Spleen (tissue), 11 donors: Measurements from ENCODE around the gene PLCB4. TPM values are rescaled to one million over a fixed set of nuclear protein-coding genes. Genes with fewer than 3 reads are reported as not detected.

Source experiments
- DNase-seq: peaks from one replicate; pipeline ENCODE4 v3.0.0-alpha.2; 2020
- H3K27ac ChIP-seq, 8 donors: fragments of 200-600 bp; sonication (generic) in 7 of 8; 1 replicate in 4 of 8; 2 replicates in 4 of 8; pipeline versions ENCODE4 v1.5.0 to v1.8.0; 2016 to 2021; ENCODE audit warnings: inconsistent platforms in 4 of 8, mild to moderate bottlenecking in 4 of 8, moderate library complexity in 1 of 8
- H3K27me3 ChIP-seq, 7 donors: fragments of 200-600 bp; sonication (generic) in 6 of 7; replicated peaks in 1 of 7; 1 replicate in 4 of 7; 2 replicates in 3 of 7; pipeline versions ENCODE4 v1.5.0 to v1.8.0; 2016 to 2021; ENCODE audit warnings: inconsistent platforms in 3 of 7, mild to moderate bottlenecking in 1 of 7
- H3K36me3 ChIP-seq, 6 donors: fragments of 200-600 bp; sonication (generic) in 5 of 6; 1 replicate in 4 of 6; 2 replicates in 2 of 6; pipeline versions ENCODE4 v1.5.0 to v1.8.0; 2016 to 2021; ENCODE audit warnings: inconsistent platforms in 2 of 6
- H3K4me1 ChIP-seq, 6 donors: fragments of 200-600 bp; sonication (generic) in 5 of 6; 1 replicate in 3 of 6; 2 replicates in 3 of 6; pipeline versions ENCODE4 v1.5.0 to v1.8.0; 2016 to 2021; ENCODE audit warnings: inconsistent platforms in 3 of 6
- H3K4me3 ChIP-seq, 8 donors: fragments of 200-600 bp; sonication (generic) in 7 of 8; 1 replicate in 4 of 8; 2 replicates in 4 of 8; pipeline versions ENCODE4 v1.5.0 to v1.8.0; 2016 to 2021; ENCODE audit warnings: inconsistent platforms in 4 of 8, mild to moderate bottlenecking in 4 of 8, moderate library complexity in 2 of 8
- H3K9me3 ChIP-seq, 8 donors: fragments of 200-600 bp; sonication (generic) in 7 of 8; 1 replicate in 4 of 8; 2 replicates in 4 of 8; pipeline versions ENCODE4 v1.5.0 to v1.8.0; 2016 to 2021; ENCODE audit warnings: inconsistent platforms in 4 of 8
- CTCF ChIP-seq, 11 experiments: fragments of 200-600 bp in 7 of 11; fragments of 450-650 bp in 4 of 11; sonication (generic) in 4 of 11; IDR thresholded peaks in 8 of 11; conservative IDR thresholded peaks in 3 of 11; 1 replicate in 7 of 11; 2 replicates in 4 of 11; pipeline versions ENCODE4 v1.4.0 to v1.8.0; 2016 to 2021; ENCODE audit warnings: antibody characterized with exemption in 11 of 11, inconsistent platforms in 4 of 11, mild to moderate bottlenecking in 1 of 11
- POLR2A ChIP-seq, 3 donors: fragments of 450-650 bp; IDR thresholded peaks; one replicate each; pipeline ENCODE4 v1.5.1; 2017; ENCODE audit warnings: antibody characterized with exemption in 3 of 3, mild to moderate bottlenecking in 1 of 3
- POLR2AphosphoS5 ChIP-seq, 3 donors: sonication (generic); formaldehyde crosslinking; IDR thresholded peaks; one replicate each; pipeline ENCODE4 v1.5.1; 2017; ENCODE audit warnings: antibody characterized with exemption in 3 of 3
- WGBS, 5 donors: extraction: QIAGEN DNeasy Blood & Tissue Kit in 3 of 5; methylation state at CpG; one replicate each; pipeline versions ENCODE4 v1.1.5 to v1.1.7; 2013 to 2018; 5-methylcytosine and 5-hydroxymethylcytosine counted together
- intact Hi-C: fragments of 100-400 bp; cut with DNase I; formaldehyde crosslinking; loops from one replicate; pipeline ENCODE4 v1.15.0; 2023; ENCODE audit warnings: low total_unique reads
- polyA plus RNA-seq, 3 donors: library from polyadenylated mRNA; stranded (reverse); fragments of 200-250 nt; gene quantifications; one replicate each; pipeline ENCODE4 v1.2.1, GENCODE V29; 2013
- total RNA-seq, 7 donors: library from RNA; depleted of rRNA in 3 of 7; stranded (reverse); fragments of >200 nt in 3 of 7; fragmentation: NEBNext Ultra II Directional in 4 of 7; extraction: Animal tissue kit (Norgen Biotek cat#: 25700) in 4 of 7; gene quantifications; one replicate each; pipeline versions ENCODE4 v1.1.0 to v1.2.1, GENCODE V29; 2016 to 2021
- donor health status: healthy with polysubstance abuse.
- donor health status: DM: no; HTN: no; CAD: no; lungs with moderate emphysema.
- donor health status: DM: no; HTN: no; CAD: no.
- donor health status: Bipolar disorder and iron deficiency.
- donor health status: healthy.
- donor health status: DM: no; HTN: no; CAD: no.
- donor health status: DM: yes; HTN: yes; CAD: no.

The PLCB4 gene
- total and polyA plus RNA-seq, 10 donors: 0.43 to 4.9 (median 1.6) TPM

GRCh38 chr20:9200196-9200595 is 131.3 kb downstream of the PLCB4 start:
- Histone ChIP-seq H3K27me3 (no peaks in the 10 kb centered on the region), H3K27ac (no peak overlapping the region), H3K4me1 (no peaks in the 10 kb centered on the region), H3K36me3 (no peaks in the 10 kb centered on the region), H3K9me3 (no peaks in the 10 kb centered on the region), H3K4me3 (no peak overlapping the region)
- no peak for DNase-seq
- TF ChIP-seq CTCF (IDR thresholded peaks at IDR 0.05 in 8 of 11, conservative IDR thresholded peaks at IDR 0.05 in 3 of 11): no peak
- TF ChIP-seq POLR2A (IDR thresholded peaks at IDR 0.05): no peak
- no peak for TF ChIP-seq POLR2AphosphoS5 (IDR thresholded peaks at IDR 0.05)
- intact Hi-C loops: no loop called here
- WGBS, 5 donors: 67 to 89% (median 77%) methylated on average over 5 of the region's 5 CpGs

- Histone ChIP-seq H3K4me3 (no peak overlapping the region), H3K36me3 (no peaks in the 10 kb centered on the region), H3K27me3 (no peaks in the 10 kb centered on the region), H3K4me1 (no peaks in the 10 kb centered on the region), H3K9me3 (no peaks in the 10 kb centered on the region), H3K27ac (no peak overlapping the region)
- intact Hi-C loops: no loop called here
- TF ChIP-seq POLR2A (IDR thresholded peaks at IDR 0.05) (no peak), CTCF (IDR thresholded peaks at IDR 0.05 in 8 of 11, conservative IDR thresholded peaks at IDR 0.05 in 3 of 11) (no peak), POLR2AphosphoS5 (IDR thresholded peaks at IDR 0.05) (no peak)
- 57 to 86% (median 79%) methylated on average over 1 of the region's 1 CpG for WGBS, 5 donors
- DNase-seq: no peak
Observed at GRCh38 chr20:9200620-9201019, 131.7 kb downstream of the PLCB4 start.

- TF ChIP-seq CTCF (IDR thresholded peaks at IDR 0.05 in 8 of 11, conservative IDR thresholded peaks at IDR 0.05 in 3 of 11): no peak
- TF ChIP-seq POLR2A (IDR thresholded peaks at IDR 0.05): no peak
- no peak for TF ChIP-seq POLR2AphosphoS5 (IDR thresholded peaks at IDR 0.05)
- no peak overlapping the region for H3K4me3 ChIP-seq
- no peaks in the 10 kb centered on the region for H3K4me1 ChIP-seq
- 54 to 66% (median 59%) methylated on average over 3 of the region's 3 CpGs for WGBS, 5 donors
- no peaks in the 10 kb centered on the region for H3K9me3 ChIP-seq
- no peak overlapping the region for H3K27ac ChIP-seq
- H3K36me3 ChIP-seq: no peaks in the 10 kb centered on the region
- H3K27me3 ChIP-seq: no peaks in the 10 kb centered on the region
- no peak for DNase-seq
- intact Hi-C loops: no loop called here
Observed at GRCh38 chr20:9202420-9203080, 133.7 kb downstream of the PLCB4 start.

- TF ChIP-seq POLR2A (IDR thresholded peaks at IDR 0.05) (no peak), POLR2AphosphoS5 (IDR thresholded peaks at IDR 0.05) (no peak), CTCF (IDR thresholded peaks at IDR 0.05 in 8 of 11, conservative IDR thresholded peaks at IDR 0.05 in 3 of 11) (no peak)
- Histone ChIP-seq H3K27me3 (no peaks in the 10 kb centered on the region), H3K36me3 (no peaks in the 10 kb centered on the region), H3K4me1 (no peaks in the 10 kb centered on the region), H3K9me3 (no peaks in the 10 kb centered on the region), H3K4me3 (no peak overlapping the region), H3K27ac (no peak overlapping the region)
- intact Hi-C loops: no loop called here
- DNase-seq: no peak
Observed at GRCh38 chr20:9203081-9203447, 134.2 kb downstream of the PLCB4 start.
